K562 (cell line): Measurements from ENCODE around the gene DELE1. TPM values are rescaled to one million over a fixed set of nuclear protein-coding genes. Genes with fewer than 3 reads are reported as not detected.

Source experiments
- CEBPG ChIP-seq, 3 experiments: fragments of 200-800 bp in 1 of 3; sonication (Bioruptor generic) in 1 of 3; sonication (generic) in 1 of 3; formaldehyde crosslinking in 1 of 3; IDR thresholded peaks in 2 of 3; conservative IDR thresholded peaks in 1 of 3; 2 replicates each; pipeline versions ENCODE4 v1.6.1 to v1.8.0; 2016 to 2022; ENCODE audit warnings: missing compliant biosample characterization in 2 of 3, missing genetic modification characterization in 2 of 3, mild to moderate bottlenecking in 1 of 3, missing genetic modification reagents in 1 of 3
- CHD1 ChIP-seq: fragments of 200-600 bp; sonication (generic); IDR thresholded peaks from one replicate; pipeline ENCODE4 v1.6.1; 2012; ENCODE audit warnings: mild to moderate bottlenecking, moderate library complexity, low read length, inconsistent platforms
- HLTF ChIP-seq: fragments of 450-650 bp; IDR thresholded peaks from 2 replicates; pipeline ENCODE4 v1.6.1; 2016
- MAZ ChIP-seq, 2 experiments: fragments of 450-650 bp in 1 of 2; sonication (generic) in 1 of 2; formaldehyde crosslinking; IDR thresholded peaks in 1 of 2; conservative IDR thresholded peaks in 1 of 2; 2 replicates each; pipeline versions ENCODE4 v1.4.0 to v1.5.0; 2020; ENCODE audit warnings: mild to moderate bottlenecking in 1 of 2, missing genetic modification reagents in 1 of 2
- MGA ChIP-seq: fragments of 450-650 bp; IDR thresholded peaks from 2 replicates; pipeline ENCODE4 v1.6.1; 2016; ENCODE audit warnings: mild to moderate bottlenecking, moderate library complexity
- NBN ChIP-seq: fragments of 450-650 bp; IDR thresholded peaks from 2 replicates; pipeline ENCODE4 v1.6.1; 2016; ENCODE audit warnings: low read depth, mild to moderate bottlenecking
- POLR2A ChIP-seq: fragments of 450-650 bp; conservative IDR thresholded peaks from 2 replicates; pipeline ENCODE4 v1.6.1; 2016
- SRSF1 ChIP-seq: fragments of 200-400 bp; formaldehyde crosslinking; IDR thresholded peaks from 2 replicates; pipeline ENCODE4 v1.6.1; 2017; ENCODE audit warnings: mild to moderate bottlenecking, low read depth, low read length, moderate library complexity
- ZNF23 ChIP-seq: fragments of 250-450 bp; sonication (Bioruptor Pico); IDR thresholded peaks from 2 replicates; pipeline ENCODE4 v1.4.0; 2020; ENCODE audit warnings: mild to moderate bottlenecking
- polyA plus RNA-seq, 8 experiments: library from polyadenylated mRNA; depleted of rRNA in 4 of 8; stranded (reverse) in 5 of 8; unstranded in 3 of 8; fragments of >200 nt; fragmentation: Nextera tagmentation in 2 of 8; fragmentation: Illumina TruSeq in 1 of 8; extraction: Ambion mirVana in 2 of 8; extraction: Trizol in 1 of 8; gene quantifications; 2 replicates each; pipeline versions ENCODE4 v1.2.1 to v1.2.3, GENCODE V29; 2011 to 2014; ENCODE audit warnings: inconsistent platforms in 1 of 8, missing spikeins in 1 of 8
- total RNA-seq, 7 experiments: library from RNA; depleted of rRNA in 6 of 7; stranded (reverse); fragments of >200 nt in 6 of 7; fragmentation: Illumina TruSeq in 2 of 7; extraction: Trizol in 2 of 7; gene quantifications; 2 replicates each; pipeline versions ENCODE4 v1.2.1 to v1.2.3, GENCODE V29; 2011 to 2021; ENCODE audit warnings: low replicate concordance in 1 of 7
- TF ChIP-seq, protein P1 (sequence below): sonication (generic); formaldehyde crosslinking; IDR thresholded peaks from 2 replicates; pipeline ENCODE4 v1.8.0; 2022; ENCODE audit warnings: mild to moderate bottlenecking, missing genetic modification reagents, borderline replicate concordance
- TF ChIP-seq, protein P2 (sequence below): IDR thresholded peaks from 2 replicates; pipeline ENCODE4 v1.6.1; 2014; ENCODE audit warnings: antibody characterized with exemption

The DELE1 gene
- total and polyA plus RNA-seq, 9 of the 15 experiments (the other 6 are each of a cell fraction or from before 2014, with no cell fraction given) = 16.6 to 74.4 (median 49.8) TPM

GRCh38 chr5:141875795-141876627 is 47.7 kb upstream of the DELE1 start (continued):
- TF ChIP-seq MGA (peak; percentile 77), SRSF1 (no peak), ZNF23 (CRISPR knock-in tag) (no peak), MAZ (CRISPR knock-in tag; conservative IDR thresholded peaks at IDR 0.05 in 1 of 2, IDR thresholded peaks at IDR 0.05 in 1 of 2) (peak; percentile 57 to 79; a peak in 3 of 4 replicates), POLR2A (peak; percentile 55; the same call in 1 of the 2 replicates), CEBPG (CRISPR knock-in tag; IDR thresholded peaks at IDR 0.05) (no peak), CEBPG (tag; conservative IDR thresholded peaks at IDR 0.05 in 1 of 2, IDR thresholded peaks at IDR 0.05 in 1 of 2) (no peak), HLTF (no peak), CHD1 (no peak), NBN (no peak)
- TF ChIP-seq, protein P1, sequence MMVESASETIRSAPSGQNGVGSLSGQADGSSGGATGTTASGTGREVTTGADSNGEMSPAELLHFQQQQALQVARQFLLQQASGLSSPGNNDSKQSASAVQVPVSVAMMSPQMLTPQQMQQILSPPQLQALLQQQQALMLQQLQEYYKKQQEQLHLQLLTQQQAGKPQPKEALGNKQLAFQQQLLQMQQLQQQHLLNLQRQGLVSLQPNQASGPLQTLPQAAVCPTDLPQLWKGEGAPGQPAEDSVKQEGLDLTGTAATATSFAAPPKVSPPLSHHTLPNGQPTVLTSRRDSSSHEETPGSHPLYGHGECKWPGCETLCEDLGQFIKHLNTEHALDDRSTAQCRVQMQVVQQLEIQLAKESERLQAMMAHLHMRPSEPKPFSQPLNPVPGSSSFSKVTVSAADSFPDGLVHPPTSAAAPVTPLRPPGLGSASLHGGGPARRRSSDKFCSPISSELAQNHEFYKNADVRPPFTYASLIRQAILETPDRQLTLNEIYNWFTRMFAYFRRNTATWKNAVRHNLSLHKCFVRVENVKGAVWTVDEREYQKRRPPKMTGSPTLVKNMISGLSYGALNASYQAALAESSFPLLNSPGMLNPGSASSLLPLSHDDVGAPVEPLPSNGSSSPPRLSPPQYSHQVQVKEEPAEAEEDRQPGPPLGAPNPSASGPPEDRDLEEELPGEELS (CRISPR knock-in tag) = no peak
- TF ChIP-seq, protein P2, sequence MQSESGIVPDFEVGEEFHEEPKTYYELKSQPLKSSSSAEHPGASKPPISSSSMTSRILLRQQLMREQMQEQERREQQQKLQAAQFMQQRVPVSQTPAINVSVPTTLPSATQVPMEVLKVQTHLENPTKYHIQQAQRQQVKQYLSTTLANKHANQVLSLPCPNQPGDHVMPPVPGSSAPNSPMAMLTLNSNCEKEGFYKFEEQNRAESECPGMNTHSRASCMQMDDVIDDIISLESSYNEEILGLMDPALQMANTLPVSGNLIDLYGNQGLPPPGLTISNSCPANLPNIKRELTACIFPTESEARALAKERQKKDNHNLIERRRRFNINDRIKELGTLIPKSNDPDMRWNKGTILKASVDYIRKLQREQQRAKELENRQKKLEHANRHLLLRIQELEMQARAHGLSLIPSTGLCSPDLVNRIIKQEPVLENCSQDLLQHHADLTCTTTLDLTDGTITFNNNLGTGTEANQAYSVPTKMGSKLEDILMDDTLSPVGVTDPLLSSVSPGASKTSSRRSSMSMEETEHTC = no peak
